ENCODE data around the gene CPNE5. TPM values are rescaled to one million over a fixed set of nuclear protein-coding genes. Genes with fewer than 3 reads are reported as not detected.

Gene CPNE5
- total and polyA plus RNA-seq, 8 donors = 0.19 to 1.5 (median 0.58) TPM

GRCh38 chr6:36844232-36845170, 5.3 kb upstream of the CPNE5 start:
- Histone ChIP-seq H3K4me3 (no peak overlapping the region), H3K27ac (no peak overlapping the region), H3K36me3 (no peaks in the 10 kb centered on the region), H3K4me1 (peaks cover 0 to 9% (median 6%) of the 10 kb centered on the region in 3 donors), H3K27me3 (no peaks in the 10 kb centered on the region), H3K9me3 (no peaks in the 10 kb centered on the region)
- intact Hi-C loops (cut with DNase I) = loop anchor here in 2 of 3 donors (5.0 kb wide), 1 partner anchor 77 kb away; no protein-coding TSS in a partner anchor
- DNase-seq (no peak), ATAC-seq (no peak), FAIRE-seq (no peak)
- WGBS, 2 donors = 80 to 81% methylated on average over 19 of the region's 19 CpGs
- no peak for TF ChIP-seq CTCF (IDR thresholded peaks at IDR 0.05)

- intact Hi-C loops (cut with DNase I) = no loop called here
These were observed 3.9 kb upstream of the CPNE5 start for GRCh38 chr6:36843170-36843569.

GRCh38 chr6:36841756-36842155, 2.5 kb upstream of the CPNE5 start:
- H3K9me3 ChIP-seq = no peaks in the 10 kb centered on the region
- DNase-seq (no peak), ATAC-seq (no peak), FAIRE-seq (no peak)
- no peak overlapping the region for H3K4me3 ChIP-seq
- peaks cover 0 to 6% (median 5%) of the 10 kb centered on the region in 3 donors for H3K4me1 ChIP-seq
- no peaks in the 10 kb centered on the region for H3K27me3 ChIP-seq
- 85 to 87% methylated on average over 2 of the region's 2 CpGs for WGBS, 2 donors
- H3K36me3 ChIP-seq = no peaks in the 10 kb centered on the region
- TF ChIP-seq CTCF (IDR thresholded peaks at IDR 0.05) = no peak
- H3K27ac ChIP-seq = no peak overlapping the region
- intact Hi-C loops (cut with DNase I) = no loop called here

More at GRCh38 chr6:36843170-36843569, 3.9 kb upstream of the CPNE5 start:
- no peak for TF ChIP-seq CTCF (IDR thresholded peaks at IDR 0.05)
- no peak for ATAC-seq
- Histone ChIP-seq H3K9me3 (no peaks in the 10 kb centered on the region), H3K4me3 (no peak overlapping the region), H3K36me3 (no peaks in the 10 kb centered on the region), H3K27ac (no peak overlapping the region), H3K27me3 (no peaks in the 10 kb centered on the region), H3K4me1 (peaks cover 0 to 6% (median 5%) of the 10 kb centered on the region in 3 donors)
- WGBS, 2 donors = 94 to 97% methylated on average over 4 of the region's 4 CpGs
- FAIRE-seq = no peak
- no peak for DNase-seq

- FAIRE-seq (no peak), ATAC-seq (peak; percentile 41 to 64 (median 56)), DNase-seq (peak in 3 of 6 donors; percentile 28 to 72 (median 64))
- Histone ChIP-seq H3K4me1 (peaks cover 0 to 6% (median 5%) of the 10 kb centered on the region in 3 donors), H3K9me3 (no peaks in the 10 kb centered on the region), H3K36me3 (no peaks in the 10 kb centered on the region), H3K27ac (no peak overlapping the region), H3K4me3 (peak overlapping the region in 2 of 4 donors; percentile 37 to 46), H3K27me3 (no peaks in the 10 kb centered on the region)
- WGBS, 2 donors = 30 to 34% methylated on average over 36 to 44 of the region's 44 CpGs
- no peak for TF ChIP-seq CTCF (IDR thresholded peaks at IDR 0.05)
- intact Hi-C loops (cut with DNase I) = no loop called here
These were observed 1.5 kb upstream of the CPNE5 start for GRCh38 chr6:36840432-36841403.

All from pancreas (tissue), 10 donors.